Measurements from ENCODE around the gene PCK2. TPM values are rescaled to one million over a fixed set of nuclear protein-coding genes. Genes with fewer than 3 reads are reported as not detected.

The PCK2 gene
- total RNA-seq, 1 donor from 2014 or later = 2.9 TPM

Other genes with a start within 250 kb of the PCK2 start
- gene DHRS4, start 140.5 kb upstream of the PCK2 start, total RNA-seq = 18.8 TPM
- gene DHRS4L2, start 105.4 kb upstream of the PCK2 start, total RNA-seq = 8.2 TPM
- gene CARMIL3, start 42.3 kb upstream of the PCK2 start, total RNA-seq = 0.72 TPM
- not detected for gene CPNE6, start 22.7 kb upstream of the PCK2 start, total RNA-seq
- 80.3 TPM for gene DCAF11, start 20.5 kb downstream of the PCK2 start, total RNA-seq
- 2.4 TPM for gene NRL, start 20.6 kb downstream of the PCK2 start, total RNA-seq
- 132 TPM for gene FITM1, start 36.3 kb downstream of the PCK2 start, total RNA-seq
- gene PSME1, start 41.9 kb downstream of the PCK2 start, total RNA-seq = 73.5 TPM
- gene EMC9, start 47.3 kb downstream of the PCK2 start, total RNA-seq = 18.1 TPM
- 35.5 TPM for gene PSME2, start 52.3 kb downstream of the PCK2 start, total RNA-seq
- gene RNF31, start 53.2 kb downstream of the PCK2 start, total RNA-seq = 38.2 TPM
- 34.6 TPM for gene IRF9, start 67.0 kb downstream of the PCK2 start, total RNA-seq
- gene REC8, start 77.8 kb downstream of the PCK2 start, total RNA-seq = 8.6 TPM
- 30.8 TPM for gene IPO4, start 94.5 kb downstream of the PCK2 start, total RNA-seq
- 52.9 TPM for gene TM9SF1, start 101.1 kb downstream of the PCK2 start, total RNA-seq
- gene TSSK4, start 111.4 kb downstream of the PCK2 start, total RNA-seq = not detected
- gene CHMP4A, start 119.2 kb downstream of the PCK2 start, total RNA-seq = 47.6 TPM
- 12.9 TPM for gene MDP1, start 121.8 kb downstream of the PCK2 start, total RNA-seq
- 77.0 TPM for gene NEDD8, start 138.1 kb downstream of the PCK2 start, total RNA-seq
- gene GMPR2, start 138.6 kb downstream of the PCK2 start, total RNA-seq = 102 TPM
- gene TINF2, start 148.3 kb downstream of the PCK2 start, total RNA-seq = 33.8 TPM
- gene TGM1, start 168.9 kb downstream of the PCK2 start, total RNA-seq = 29.0 TPM
- gene RABGGTA, start 177.3 kb downstream of the PCK2 start, total RNA-seq = 16.5 TPM
- gene DHRS1, start 205.5 kb downstream of the PCK2 start, total RNA-seq = 13.0 TPM
- gene NOP9, start 205.5 kb downstream of the PCK2 start, total RNA-seq = 24.5 TPM
- 14.6 TPM for gene CIDEB, start 213.7 kb downstream of the PCK2 start, total RNA-seq
- 19.3 TPM for gene LTB4R2, start 215.8 kb downstream of the PCK2 start, total RNA-seq
- gene LTB4R, start 217.2 kb downstream of the PCK2 start, total RNA-seq = 8.8 TPM
- 16.7 TPM for gene ADCY4, start 240.8 kb downstream of the PCK2 start, total RNA-seq
- gene RIPK3, start 245.7 kb downstream of the PCK2 start, total RNA-seq = 5.5 TPM

All from tongue (tissue), 1 donor.